Epithelial cell of proximal tubule (primary cell): ENCODE measurements around the gene TMEM151B. TPM values are rescaled to one million over a fixed set of nuclear protein-coding genes. Genes with fewer than 3 reads are reported as not detected.

Experiments used
- DNase-seq: peaks from one replicate; pipeline ENCODE4 v3.0.0-alpha.2; 2011; ENCODE audit warnings: low read depth
- H3K4me3 ChIP-seq: 2 replicates; pipeline ENCODE4 v1.5.1; 2011; ENCODE audit warnings: low read depth, mild to moderate bottlenecking, low read length
- total RNA-seq: library from RNA; depleted of rRNA; stranded (reverse); fragments of >200 nt; gene quantifications from 2 replicates; pipeline ENCODE4 v1.2.3, GENCODE V29; 2015
- TF ChIP-seq, protein P1 (sequence below): conservative IDR thresholded peaks from 2 replicates; pipeline ENCODE4 v1.5.1; 2012; ENCODE audit warnings: low read depth, mild to moderate bottlenecking, low read length

TMEM151B gene
- total RNA-seq, 1 donor from 2014 or later = not detected

DNA sequence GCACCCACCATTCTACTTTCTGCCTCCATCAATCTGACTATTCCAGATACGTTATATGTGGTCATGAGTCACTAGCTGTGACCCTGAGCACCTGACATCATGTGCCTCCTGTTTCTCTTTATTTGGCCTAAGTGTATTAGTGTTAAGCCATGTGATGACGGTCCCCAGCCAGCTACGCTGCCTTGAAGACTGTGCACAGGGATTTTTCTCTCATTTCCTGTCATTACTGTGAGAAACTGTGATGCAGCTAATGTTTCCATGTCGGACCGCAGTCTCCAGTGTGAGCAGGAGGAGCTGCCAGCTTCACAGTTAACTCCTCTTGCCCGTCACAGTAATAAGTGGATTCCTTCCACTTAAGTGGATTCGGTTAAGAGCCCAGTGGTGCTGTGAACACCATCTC lies 62.3 kb downstream of the TMEM151B start:
- TF ChIP-seq, protein P1, sequence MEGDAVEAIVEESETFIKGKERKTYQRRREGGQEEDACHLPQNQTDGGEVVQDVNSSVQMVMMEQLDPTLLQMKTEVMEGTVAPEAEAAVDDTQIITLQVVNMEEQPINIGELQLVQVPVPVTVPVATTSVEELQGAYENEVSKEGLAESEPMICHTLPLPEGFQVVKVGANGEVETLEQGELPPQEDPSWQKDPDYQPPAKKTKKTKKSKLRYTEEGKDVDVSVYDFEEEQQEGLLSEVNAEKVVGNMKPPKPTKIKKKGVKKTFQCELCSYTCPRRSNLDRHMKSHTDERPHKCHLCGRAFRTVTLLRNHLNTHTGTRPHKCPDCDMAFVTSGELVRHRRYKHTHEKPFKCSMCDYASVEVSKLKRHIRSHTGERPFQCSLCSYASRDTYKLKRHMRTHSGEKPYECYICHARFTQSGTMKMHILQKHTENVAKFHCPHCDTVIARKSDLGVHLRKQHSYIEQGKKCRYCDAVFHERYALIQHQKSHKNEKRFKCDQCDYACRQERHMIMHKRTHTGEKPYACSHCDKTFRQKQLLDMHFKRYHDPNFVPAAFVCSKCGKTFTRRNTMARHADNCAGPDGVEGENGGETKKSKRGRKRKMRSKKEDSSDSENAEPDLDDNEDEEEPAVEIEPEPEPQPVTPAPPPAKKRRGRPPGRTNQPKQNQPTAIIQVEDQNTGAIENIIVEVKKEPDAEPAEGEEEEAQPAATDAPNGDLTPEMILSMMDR = no peak
- DNase-seq = no peak
- H3K4me3 ChIP-seq = no peak overlapping the region

DNA sequence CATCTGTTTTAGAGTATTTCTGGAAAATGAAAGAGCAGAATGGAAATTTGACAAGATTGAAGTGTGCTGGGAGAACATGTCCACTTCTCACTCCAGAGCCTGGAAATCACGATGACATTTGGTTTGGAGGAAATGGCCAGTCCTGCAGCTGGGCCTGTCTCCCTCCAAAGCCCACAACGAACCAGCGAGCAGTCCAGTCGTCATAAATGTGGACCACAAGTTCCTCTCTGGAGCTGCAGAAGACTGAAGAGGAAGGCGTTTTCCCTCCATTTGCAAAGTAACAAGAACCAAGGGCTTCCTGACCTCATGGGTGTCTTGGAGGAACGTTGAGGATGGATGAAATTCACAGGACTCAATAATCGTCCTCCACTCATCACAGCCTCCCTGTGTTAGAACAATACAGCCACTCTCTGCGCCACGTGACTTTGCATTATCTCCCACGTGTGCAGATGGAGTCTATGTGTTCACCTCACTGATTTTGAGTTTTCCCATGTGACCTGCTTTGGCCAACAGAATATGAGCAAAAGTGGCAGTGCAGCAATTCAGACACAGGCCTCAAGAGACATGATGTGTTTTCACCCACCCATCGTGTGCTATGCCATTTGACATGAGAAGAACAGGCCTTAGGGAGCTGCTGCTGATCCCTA lies 63.1 kb downstream of the TMEM151B start:
- TF ChIP-seq, protein P1 = no peak
- H3K4me3 ChIP-seq = no peak overlapping the region
- DNase-seq = no peak

DNA sequence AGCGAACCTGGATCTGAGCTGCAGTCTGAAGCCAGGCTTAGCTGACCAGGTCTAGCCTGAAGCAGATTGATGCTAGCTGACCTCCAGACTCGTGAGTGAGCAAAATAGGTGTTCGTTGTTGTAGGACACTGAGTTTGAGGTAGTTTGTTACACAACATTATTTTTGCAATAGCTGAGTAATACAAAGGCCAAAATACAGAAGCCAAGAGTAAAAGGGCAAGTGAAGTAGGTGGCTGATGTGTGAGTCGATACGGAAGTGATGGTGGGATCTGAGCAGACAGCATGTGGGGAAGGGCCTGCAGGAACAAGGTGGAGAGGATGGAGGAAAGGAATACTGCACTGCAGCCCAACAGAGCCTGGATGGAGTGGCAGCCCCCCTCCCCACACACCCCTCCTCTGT lies 63.7 kb downstream of the TMEM151B start:
- no peak for DNase-seq
- TF ChIP-seq, protein P1 = no peak
- no peak overlapping the region for H3K4me3 ChIP-seq

DNA sequence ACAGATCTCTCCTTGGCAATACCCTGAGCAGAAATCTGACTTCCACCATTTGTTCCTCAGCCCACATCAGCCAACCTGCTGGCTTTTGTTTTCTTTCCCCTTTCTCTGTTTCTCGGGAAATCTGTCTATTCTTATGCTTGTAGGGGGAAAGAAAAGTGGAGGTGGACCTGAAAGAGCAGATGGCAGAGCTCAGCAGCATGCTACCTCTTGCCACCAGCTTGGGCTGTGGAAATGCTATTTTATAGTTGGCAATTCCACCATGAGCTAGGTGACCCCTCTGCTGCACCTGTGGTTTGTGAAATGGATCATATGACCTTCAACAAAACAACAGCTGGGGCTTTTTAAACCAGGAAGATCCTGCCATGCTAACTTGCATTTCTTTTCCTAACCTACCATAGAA lies 65.4 kb downstream of the TMEM151B start:
- H3K4me3 ChIP-seq = no peak overlapping the region
- TF ChIP-seq, protein P1 = no peak
- DNase-seq = no peak

DNA sequence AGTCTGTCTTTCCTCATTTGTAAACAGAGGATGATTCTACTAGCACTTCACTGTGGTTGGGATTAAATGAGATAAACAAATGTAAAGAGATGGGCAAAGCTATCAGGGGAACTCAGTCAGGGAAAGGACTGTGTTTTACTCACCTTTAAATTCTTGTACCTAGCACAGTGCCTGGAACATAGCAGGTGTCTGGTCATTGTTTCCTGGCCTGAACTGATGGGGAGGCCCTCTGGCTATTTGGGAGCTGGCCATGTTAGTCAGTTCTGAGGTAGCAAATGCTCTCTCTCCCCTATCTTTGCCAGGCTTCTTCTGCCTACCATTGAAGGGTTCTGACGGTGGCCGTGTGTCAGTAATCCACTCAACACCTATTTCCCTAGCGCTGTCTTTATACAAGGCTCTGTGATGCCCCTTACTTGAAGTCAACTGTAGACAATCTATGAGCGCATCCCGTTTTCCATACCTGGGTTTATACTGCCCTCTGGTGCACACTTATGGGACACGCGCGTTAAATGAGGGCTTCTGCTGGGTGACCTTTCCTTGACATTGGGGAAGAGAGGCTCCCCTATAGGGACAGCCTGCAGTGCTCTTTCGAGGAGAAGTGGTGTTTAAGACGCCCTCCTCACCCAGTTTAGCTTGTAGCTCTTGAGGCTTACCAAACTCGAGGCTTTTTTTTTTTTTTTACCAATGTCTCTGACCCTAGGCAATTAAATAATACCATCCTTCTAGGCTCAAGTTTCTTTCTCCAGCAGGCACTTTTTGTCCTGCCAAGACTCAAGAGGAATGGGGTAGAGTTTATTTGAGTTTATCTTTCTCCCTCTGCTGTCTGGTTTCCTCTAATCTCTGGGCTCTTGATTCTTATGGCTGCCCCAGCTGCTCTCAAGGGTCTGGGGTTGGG lies 68.2 kb downstream of the TMEM151B start:
- H3K4me3 ChIP-seq = no peak overlapping the region
- no peak for DNase-seq
- TF ChIP-seq, protein P1 = peak; percentile 81

DNA sequence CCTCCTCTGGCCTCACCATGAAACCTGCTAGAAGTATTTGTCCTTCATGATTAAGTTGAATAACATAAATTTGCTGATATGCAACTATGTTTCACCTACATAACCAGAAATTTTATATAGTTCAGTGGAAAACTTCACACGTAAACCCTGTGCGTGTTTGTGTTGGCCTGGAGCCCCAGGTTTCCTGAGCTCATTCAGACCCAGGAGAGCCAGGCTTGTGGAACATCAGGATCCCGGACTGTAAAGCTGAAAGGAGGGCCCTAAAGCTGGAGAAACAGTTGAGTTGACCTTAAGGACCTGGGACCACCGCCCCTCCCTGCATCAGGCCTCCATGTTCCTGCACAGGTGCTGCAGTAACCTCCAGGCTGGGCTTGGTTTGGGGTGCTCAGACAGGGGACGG lies 69.1 kb downstream of the TMEM151B start:
- no peak overlapping the region for H3K4me3 ChIP-seq
- DNase-seq = no peak
- TF ChIP-seq, protein P1 = no peak
